Measurements from ENCODE around the gene MOXD1.

The MOXD1 gene

GRCh38 chr6:132399376-132400074 is 1.8 kb downstream of the MOXD1 start:
- no peak for DNase-seq

- DNase-seq, result no peak
These were observed 6.2 kb downstream of the MOXD1 start for GRCh38 chr6:132395015-132395597.

GRCh38 chr6:132392792-132393191 is 8.5 kb downstream of the MOXD1 start:
- DNase-seq, result no peak

- no peak for DNase-seq
These were observed 9.0 kb downstream of the MOXD1 start for GRCh38 chr6:132392270-132392646.

- DNase-seq, result no peak
These were observed 9.6 kb downstream of the MOXD1 start for GRCh38 chr6:132391391-132392269.

- DNase-seq, result no peak
These were observed 10.8 kb downstream of the MOXD1 start for GRCh38 chr6:132390451-132390850.

GRCh38 chr6:132390017-132390416 is 11.3 kb downstream of the MOXD1 start:
- DNase-seq, result no peak

GRCh38 chr6:132388291-132388690 is 13.0 kb downstream of the MOXD1 start:
- no peak for DNase-seq

- DNase-seq, result no peak
These were observed 18.6 kb downstream of the MOXD1 start for GRCh38 chr6:132382630-132383175.

- no peak for DNase-seq
These were observed 19.9 kb downstream of the MOXD1 start for GRCh38 chr6:132381381-132381780.

- no peak for DNase-seq
These were observed 20.8 kb downstream of the MOXD1 start for GRCh38 chr6:132380358-132381029.

- DNase-seq, result no peak
These were observed 31.7 kb downstream of the MOXD1 start for GRCh38 chr6:132369526-132369925.

GRCh38 chr6:132368916-132369481 is 32.3 kb downstream of the MOXD1 start:
- DNase-seq, result no peak

GRCh38 chr6:132365281-132365907 is 35.9 kb downstream of the MOXD1 start:
- no peak for DNase-seq

GRCh38 chr6:132364306-132365074 is 36.8 kb downstream of the MOXD1 start:
- DNase-seq, result no peak

GRCh38 chr6:132362442-132363185 is 38.7 kb downstream of the MOXD1 start:
- no peak for DNase-seq

GRCh38 chr6:132361101-132361500 is 40.2 kb downstream of the MOXD1 start:
- DNase-seq, result no peak

GRCh38 chr6:132359886-132360285 is 41.4 kb downstream of the MOXD1 start:
- DNase-seq, result no peak

- DNase-seq, result no peak
These were observed 44.2 kb downstream of the MOXD1 start for GRCh38 chr6:132357120-132357519.

- DNase-seq, result no peak
These were observed 46.6 kb downstream of the MOXD1 start for GRCh38 chr6:132354517-132355167.

Data from SIG-M5 (cell line).